GM10266 (cell line): ENCODE measurements around the gene EFCAB11.

Experiments
- DNase-seq: peaks from one replicate; pipeline ENCODE4 v3.0.0; 2012; ENCODE audit errors: extremely low spot score
- CTCF ChIP-seq: IDR thresholded peaks from 2 replicates; pipeline ENCODE4 v1.5.1; 2012; ENCODE audit warnings: mild to moderate bottlenecking, low read depth; ENCODE audit not compliant: control insufficient read depth, insufficient read depth; ENCODE audit errors: missing control alignments

Gene EFCAB11

DNA sequence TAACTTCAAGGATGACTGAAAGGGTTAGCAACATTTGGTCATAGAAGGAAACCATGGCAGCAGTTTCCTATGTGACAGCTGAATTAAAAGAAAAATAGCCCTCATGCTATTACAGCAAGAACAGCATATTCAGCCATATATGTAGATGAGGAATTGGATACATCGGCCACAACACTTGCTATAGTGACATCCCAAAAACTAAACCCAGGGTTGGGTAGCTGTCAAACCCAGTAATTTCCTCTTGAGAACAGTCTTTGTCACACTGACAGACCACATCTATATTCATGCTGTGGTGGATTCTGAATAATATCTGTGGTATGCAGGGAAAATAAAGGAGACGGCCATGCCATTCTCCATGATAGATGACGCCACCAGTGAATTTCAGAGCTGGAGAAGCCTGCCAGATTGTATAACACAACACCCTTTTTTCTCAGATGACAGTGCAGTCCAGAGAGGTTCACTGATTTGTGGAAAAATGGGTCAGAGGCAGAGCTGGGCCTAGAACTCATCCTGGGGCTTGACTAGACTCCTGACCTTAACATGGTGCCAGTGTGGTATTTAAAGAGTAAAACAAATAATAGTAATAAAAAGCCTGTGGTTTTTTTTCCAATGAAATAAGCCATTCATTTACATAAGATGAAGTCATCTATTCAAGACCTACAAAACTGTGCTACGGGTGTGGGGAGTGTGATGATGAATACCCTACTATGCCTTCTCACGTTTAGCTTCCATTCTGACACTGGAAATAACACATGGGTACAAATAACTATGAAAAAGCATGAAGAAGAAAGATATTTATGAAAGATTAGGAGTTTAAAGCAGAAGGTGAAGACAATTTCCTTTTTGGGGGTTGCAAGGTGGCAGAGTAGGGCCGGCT, 32.3 kb downstream of the EFCAB11 start:
- TF ChIP-seq CTCF = no peak
- DNase-seq = no peak

- DNase-seq = no peak
- TF ChIP-seq CTCF = no peak
These were observed 33.2 kb downstream of the EFCAB11 start for GRCh38 chr14:89921346-89921745.

DNA sequence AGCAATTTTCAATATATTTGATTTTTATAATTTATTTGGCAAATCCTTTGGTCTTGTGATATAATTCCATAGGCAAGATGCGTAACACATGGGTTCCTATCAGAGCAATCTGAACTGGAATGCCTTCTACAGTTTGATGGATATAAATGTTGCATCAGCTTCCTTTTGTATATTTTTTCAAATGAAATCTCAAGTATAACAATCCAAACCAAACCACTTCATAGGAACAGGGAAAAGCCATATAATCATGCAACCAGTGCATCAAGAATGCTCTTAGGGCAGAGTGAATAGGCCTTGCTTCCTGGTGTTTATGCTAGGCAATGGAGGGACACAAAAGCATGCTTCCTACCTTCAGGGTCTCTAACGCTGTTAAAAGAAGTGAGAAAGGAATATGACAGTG, 34.5 kb downstream of the EFCAB11 start:
- TF ChIP-seq CTCF = no peak
- DNase-seq = no peak

DNA sequence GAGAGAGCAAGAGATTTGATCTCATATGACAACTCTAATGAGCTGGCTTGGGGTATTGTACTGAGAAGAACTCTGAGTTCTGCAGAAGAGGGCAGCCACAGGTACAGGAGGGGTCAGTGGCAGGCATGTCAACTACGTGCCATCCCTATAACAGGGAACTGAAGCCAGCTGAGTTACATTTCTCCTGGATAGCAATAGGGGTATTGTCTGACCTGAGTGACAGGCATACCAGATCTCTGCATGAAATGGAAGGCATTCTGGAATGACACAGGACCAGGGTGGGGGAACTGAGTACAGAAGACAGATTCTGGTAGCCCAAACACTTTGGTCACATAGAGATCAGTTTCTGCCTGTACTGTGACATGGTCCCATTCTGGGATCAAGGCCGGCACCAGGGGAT, 35.8 kb downstream of the EFCAB11 start:
- DNase-seq = no peak
- TF ChIP-seq CTCF = no peak

GRCh38 chr14:89915114-89915878, 39.2 kb downstream of the EFCAB11 start:
- peak; percentile 89 for TF ChIP-seq CTCF
- peak; percentile 52 for DNase-seq

GRCh38 chr14:89912667-89913211, 41.8 kb downstream of the EFCAB11 start:
- TF ChIP-seq CTCF = no peak
- no peak for DNase-seq

DNA sequence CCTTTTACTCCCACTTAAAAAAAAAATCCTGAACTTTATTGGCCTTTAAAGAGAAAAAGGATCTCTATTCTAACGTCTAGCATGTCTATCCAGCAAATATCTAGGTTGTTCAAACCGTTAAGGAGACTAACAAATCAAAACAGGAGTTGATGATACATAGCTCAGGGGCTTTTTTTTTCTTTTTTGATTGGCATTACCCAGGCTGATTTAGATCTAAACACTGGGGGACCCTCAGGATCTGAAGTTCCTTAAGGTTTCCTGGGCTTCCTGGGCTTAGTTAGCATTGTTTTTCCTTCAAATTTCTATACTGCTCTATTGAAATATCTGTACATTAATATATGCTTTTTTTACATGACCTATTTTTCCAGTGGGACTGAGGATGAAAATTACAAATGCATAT, 42.3 kb downstream of the EFCAB11 start:
- TF ChIP-seq CTCF = no peak
- no peak for DNase-seq
